HEK293 (cell line): ENCODE results near the gene PINLYP.

Experiments
- BCL11B ChIP-seq: fragments of 450-650 bp; formaldehyde crosslinking; IDR thresholded peaks from 2 replicates; pipeline ENCODE4 v1.5.1; 2016; ENCODE audit warnings: low read depth, missing biosample characterization, missing genetic modification characterization
- EGR2 ChIP-seq: fragments of 450-650 bp; formaldehyde crosslinking; IDR thresholded peaks from 2 replicates; pipeline ENCODE4 v1.5.1; 2016; ENCODE audit warnings: low read depth, missing biosample characterization, missing genetic modification characterization
- GLIS2 ChIP-seq: fragments of 450-650 bp; formaldehyde crosslinking; IDR thresholded peaks from 2 replicates; pipeline ENCODE4 v1.5.1; 2016; ENCODE audit warnings: missing biosample characterization, missing genetic modification characterization
- HOXA7 ChIP-seq: sonication (generic); formaldehyde crosslinking; IDR thresholded peaks from 2 replicates; pipeline ENCODE4 v1.8.1; 2022; ENCODE audit warnings: missing genetic modification reagents, borderline replicate concordance
- HOXD13 ChIP-seq: sonication (generic); formaldehyde crosslinking; IDR thresholded peaks from 2 replicates; pipeline ENCODE4 v1.8.0; 2022; ENCODE audit warnings: missing genetic modification reagents, borderline replicate concordance
- IKZF3 ChIP-seq: fragments of 450-650 bp; IDR thresholded peaks from 2 replicates; pipeline ENCODE4 v1.5.0; 2018; ENCODE audit warnings: missing biosample characterization, mild to moderate bottlenecking, missing genetic modification characterization, moderate library complexity
- KLF16 ChIP-seq: fragments of 450-650 bp; formaldehyde crosslinking; IDR thresholded peaks from 2 replicates; pipeline ENCODE4 v1.5.1; 2017; ENCODE audit warnings: missing biosample characterization, missing genetic modification characterization
- PATZ1 ChIP-seq: fragments of 450-650 bp; formaldehyde crosslinking; IDR thresholded peaks from 2 replicates; pipeline ENCODE4 v1.5.1; 2016; ENCODE audit warnings: missing biosample characterization, missing genetic modification characterization
- SP2 ChIP-seq: fragments of 450-650 bp; formaldehyde crosslinking; IDR thresholded peaks from 2 replicates; pipeline ENCODE4 v1.5.1; 2016; ENCODE audit warnings: missing biosample characterization, missing genetic modification characterization
- SP3 ChIP-seq: fragments of 450-650 bp; formaldehyde crosslinking; IDR thresholded peaks from 2 replicates; pipeline ENCODE4 v1.5.1; 2016; ENCODE audit warnings: missing biosample characterization, missing genetic modification characterization
- TCF7L2 ChIP-seq: IDR thresholded peaks from 2 replicates; pipeline ENCODE4 v1.6.1; 2011; ENCODE audit warnings: low read depth, mild to moderate bottlenecking, inconsistent platforms, low read length, moderate library complexity, borderline replicate concordance
- YY1 ChIP-seq: fragments of 450-650 bp; formaldehyde crosslinking; IDR thresholded peaks from 2 replicates; pipeline ENCODE4 v1.5.1; 2018; ENCODE audit warnings: missing biosample characterization, missing genetic modification characterization
- ZBTB17 ChIP-seq: fragments of 450-650 bp; formaldehyde crosslinking; IDR thresholded peaks from 2 replicates; pipeline ENCODE4 v1.5.1; 2016; ENCODE audit warnings: missing biosample characterization, missing genetic modification characterization
- ZEB2 ChIP-seq: fragments of 450-650 bp; formaldehyde crosslinking; IDR thresholded peaks from 2 replicates; pipeline ENCODE4 v1.5.1; 2016; ENCODE audit warnings: missing biosample characterization, missing genetic modification characterization
- ZFHX2 ChIP-seq: fragments of 450-650 bp; formaldehyde crosslinking; conservative IDR thresholded peaks from 2 replicates; pipeline ENCODE4 v1.5.1; 2016; ENCODE audit warnings: missing biosample characterization, missing genetic modification characterization
- ZFP69B ChIP-seq: fragments of 450-650 bp; formaldehyde crosslinking; IDR thresholded peaks from 2 replicates; pipeline ENCODE4 v1.5.1; 2016; ENCODE audit warnings: missing biosample characterization, missing genetic modification characterization
- ZNF138 ChIP-seq: fragments of 450-650 bp; formaldehyde crosslinking; IDR thresholded peaks from 2 replicates; pipeline ENCODE4 v1.5.1; 2016; ENCODE audit warnings: missing biosample characterization, missing genetic modification characterization, borderline replicate concordance
- ZNF16 ChIP-seq: fragments of 450-650 bp; formaldehyde crosslinking; IDR thresholded peaks from 2 replicates; pipeline ENCODE4 v1.5.1; 2016; ENCODE audit warnings: low read depth, missing biosample characterization, missing genetic modification characterization
- ZNF2 ChIP-seq: fragments of 450-650 bp; formaldehyde crosslinking; IDR thresholded peaks from 2 replicates; pipeline ENCODE4 v1.5.1; 2016; ENCODE audit warnings: missing biosample characterization, missing genetic modification characterization
- ZNF274 ChIP-seq, 2 experiments: fragments of 200-500 bp in 1 of 2; fragments of 450-650 bp in 1 of 2; sonication (Bioruptor generic) in 1 of 2; formaldehyde crosslinking in 1 of 2; IDR thresholded peaks; 2 replicates each; pipeline versions ENCODE4 v1.5.1 to v1.6.1; 2014 to 2016; ENCODE audit warnings: borderline replicate concordance in 1 of 2, inconsistent platforms in 1 of 2, low read length in 1 of 2, missing biosample characterization in 1 of 2, missing genetic modification characterization in 1 of 2
- ZNF341 ChIP-seq: fragments of 450-650 bp; formaldehyde crosslinking; IDR thresholded peaks from 2 replicates; pipeline ENCODE4; 2016; ENCODE audit warnings: low read depth, missing biosample characterization, missing genetic modification characterization
- ZNF394 ChIP-seq: fragments of 450-650 bp; formaldehyde crosslinking; IDR thresholded peaks from 2 replicates; pipeline ENCODE4 v1.5.1; 2016; ENCODE audit warnings: missing biosample characterization, missing genetic modification characterization, mild to moderate bottlenecking, moderate library complexity, borderline replicate concordance
- ZNF48 ChIP-seq: fragments of 450-650 bp; formaldehyde crosslinking; IDR thresholded peaks from 2 replicates; pipeline ENCODE4 v1.5.1; 2016; ENCODE audit warnings: missing biosample characterization, missing genetic modification characterization
- ZNF501 ChIP-seq: fragments of 450-650 bp; formaldehyde crosslinking; IDR thresholded peaks from 2 replicates; pipeline ENCODE4 v1.5.1; 2016; ENCODE audit warnings: missing biosample characterization, missing genetic modification characterization
- ZNF560 ChIP-seq: fragments of 450-650 bp; formaldehyde crosslinking; IDR thresholded peaks from 2 replicates; pipeline ENCODE4 v1.5.1; 2017; ENCODE audit warnings: missing biosample characterization, missing genetic modification characterization, borderline replicate concordance
- ZNF596 ChIP-seq: fragments of 450-650 bp; IDR thresholded peaks from 2 replicates; pipeline ENCODE4 v1.5.0; 2018; ENCODE audit warnings: missing biosample characterization, mild to moderate bottlenecking, missing genetic modification characterization, moderate library complexity
- ZNF629 ChIP-seq: fragments of 450-650 bp; formaldehyde crosslinking; IDR thresholded peaks from 2 replicates; pipeline ENCODE4 v1.5.1; 2017; ENCODE audit warnings: missing biosample characterization, missing genetic modification characterization
- ZNF654 ChIP-seq: fragments of 450-650 bp; formaldehyde crosslinking; IDR thresholded peaks from 2 replicates; pipeline ENCODE4 v1.5.1; 2016; ENCODE audit warnings: low read depth, missing biosample characterization, missing genetic modification characterization
- ZNF692 ChIP-seq: fragments of 450-650 bp; formaldehyde crosslinking; IDR thresholded peaks from 2 replicates; pipeline ENCODE4 v1.5.1; 2016; ENCODE audit warnings: missing biosample characterization, missing genetic modification characterization
- ZNF76 ChIP-seq: fragments of 450-650 bp; formaldehyde crosslinking; IDR thresholded peaks from 2 replicates; pipeline ENCODE4; 2016; ENCODE audit warnings: low read depth, missing biosample characterization, missing genetic modification characterization, borderline replicate concordance
- TF ChIP-seq, protein P1 (sequence below): fragments of 450-650 bp; formaldehyde crosslinking; IDR thresholded peaks from 2 replicates; pipeline ENCODE4 v1.5.1; 2016; ENCODE audit warnings: missing biosample characterization, missing genetic modification characterization
- TF ChIP-seq, protein P2 (sequence below): fragments of 450-650 bp; formaldehyde crosslinking; IDR thresholded peaks from 2 replicates; pipeline ENCODE4 v1.5.1; 2016; ENCODE audit warnings: missing biosample characterization, missing genetic modification characterization
- TF ChIP-seq, protein P3 (sequence below): fragments of 450-650 bp; formaldehyde crosslinking; IDR thresholded peaks from 2 replicates; pipeline ENCODE4 v1.5.1; 2017; ENCODE audit warnings: missing biosample characterization, missing genetic modification characterization

Gene PINLYP

GRCh38 chr19:43532962-43533545, 42.5 kb upstream of the PINLYP start, which contains the start of gene ZNF575 (continued):
- TF ChIP-seq ZNF76 (tag by site-specific recombination) (0 out of 2 replicates have a peak, but pooled peaks have one; percentile 28), HOXD13 (CRISPR knock-in tag) (no peak), ZNF596 (tag by site-specific recombination) (no peak), SP2 (tag by site-specific recombination) (peak; percentile 89), ZFHX2 (tag by site-specific recombination) (peak; percentile 96), BCL11B (tag by site-specific recombination) (no peak), ZNF629 (tag by site-specific recombination) (peak; percentile 41), ZNF48 (no peak), ZNF2 (tag by site-specific recombination) (peak; percentile 15; the same call in 1 of the 2 replicates), ZNF16 (tag by site-specific recombination) (no peak), ZEB2 (no peak), PATZ1 (tag by site-specific recombination) (peak; percentile 92), YY1 (tag by site-specific recombination) (no peak), ZNF654 (tag by site-specific recombination) (no peak), IKZF3 (tag by site-specific recombination) (0 out of 2 replicates have a peak, but pooled peaks have one; percentile 36), KLF16 (tag by site-specific recombination) (peak; percentile 87), ZNF394 (0 out of 2 replicates have a peak, but pooled peaks have one; percentile 10), SP3 (tag by site-specific recombination) (peak; percentile 59; the same call in 1 of the 2 replicates), ZNF274 (IDR thresholded peaks at IDR 0.05; ENCODE audit: low read length) (no peak), ZNF274 (tag by site-specific recombination; IDR thresholded peaks at IDR 0.05; ENCODE audit: borderline replicate concordance) (no peak), TCF7L2 (no peak), ZNF692 (peak; percentile 47), ZNF138 (tag by site-specific recombination) (no peak), ZNF560 (tag by site-specific recombination) (no peak), EGR2 (tag by site-specific recombination) (peak; percentile 93), ZFP69B (tag by site-specific recombination) (peak; percentile 59), ZNF501 (tag by site-specific recombination) (no peak), ZNF341 (tag by site-specific recombination) (peak; percentile 54; the same call in 1 of the 2 replicates), ZBTB17 (peak; percentile 85), GLIS2 (tag by site-specific recombination) (no peak), HOXA7 (CRISPR knock-in tag) (no peak)
- TF ChIP-seq, protein P1, sequence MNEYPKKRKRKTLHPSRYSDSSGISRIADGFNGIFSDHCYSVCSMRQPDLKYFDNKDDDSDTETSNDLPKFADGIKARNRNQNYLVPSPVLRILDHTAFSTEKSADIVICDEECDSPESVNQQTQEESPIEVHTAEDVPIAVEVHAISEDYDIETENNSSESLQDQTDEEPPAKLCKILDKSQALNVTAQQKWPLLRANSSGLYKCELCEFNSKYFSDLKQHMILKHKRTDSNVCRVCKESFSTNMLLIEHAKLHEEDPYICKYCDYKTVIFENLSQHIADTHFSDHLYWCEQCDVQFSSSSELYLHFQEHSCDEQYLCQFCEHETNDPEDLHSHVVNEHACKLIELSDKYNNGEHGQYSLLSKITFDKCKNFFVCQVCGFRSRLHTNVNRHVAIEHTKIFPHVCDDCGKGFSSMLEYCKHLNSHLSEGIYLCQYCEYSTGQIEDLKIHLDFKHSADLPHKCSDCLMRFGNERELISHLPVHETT (tag by site-specific recombination): 0 out of 2 replicates have a peak, but pooled peaks have one; percentile 29
- TF ChIP-seq, protein P2, sequence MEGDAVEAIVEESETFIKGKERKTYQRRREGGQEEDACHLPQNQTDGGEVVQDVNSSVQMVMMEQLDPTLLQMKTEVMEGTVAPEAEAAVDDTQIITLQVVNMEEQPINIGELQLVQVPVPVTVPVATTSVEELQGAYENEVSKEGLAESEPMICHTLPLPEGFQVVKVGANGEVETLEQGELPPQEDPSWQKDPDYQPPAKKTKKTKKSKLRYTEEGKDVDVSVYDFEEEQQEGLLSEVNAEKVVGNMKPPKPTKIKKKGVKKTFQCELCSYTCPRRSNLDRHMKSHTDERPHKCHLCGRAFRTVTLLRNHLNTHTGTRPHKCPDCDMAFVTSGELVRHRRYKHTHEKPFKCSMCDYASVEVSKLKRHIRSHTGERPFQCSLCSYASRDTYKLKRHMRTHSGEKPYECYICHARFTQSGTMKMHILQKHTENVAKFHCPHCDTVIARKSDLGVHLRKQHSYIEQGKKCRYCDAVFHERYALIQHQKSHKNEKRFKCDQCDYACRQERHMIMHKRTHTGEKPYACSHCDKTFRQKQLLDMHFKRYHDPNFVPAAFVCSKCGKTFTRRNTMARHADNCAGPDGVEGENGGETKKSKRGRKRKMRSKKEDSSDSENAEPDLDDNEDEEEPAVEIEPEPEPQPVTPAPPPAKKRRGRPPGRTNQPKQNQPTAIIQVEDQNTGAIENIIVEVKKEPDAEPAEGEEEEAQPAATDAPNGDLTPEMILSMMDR: no peak; the same call in 1 of the 2 replicates
- TF ChIP-seq, protein P3, sequence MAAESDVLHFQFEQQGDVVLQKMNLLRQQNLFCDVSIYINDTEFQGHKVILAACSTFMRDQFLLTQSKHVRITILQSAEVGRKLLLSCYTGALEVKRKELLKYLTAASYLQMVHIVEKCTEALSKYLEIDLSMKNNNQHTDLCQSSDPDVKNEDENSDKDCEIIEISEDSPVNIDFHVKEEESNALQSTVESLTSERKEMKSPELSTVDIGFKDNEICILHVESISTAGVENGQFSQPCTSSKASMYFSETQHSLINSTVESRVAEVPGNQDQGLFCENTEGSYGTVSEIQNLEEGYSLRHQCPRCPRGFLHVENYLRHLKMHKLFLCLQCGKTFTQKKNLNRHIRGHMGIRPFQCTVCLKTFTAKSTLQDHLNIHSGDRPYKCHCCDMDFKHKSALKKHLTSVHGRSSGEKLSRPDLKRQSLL (tag by site-specific recombination): no peak; the same call in 1 of the 2 replicates
